NOMO-1 (cell line): ENCODE data around the gene EFCC1.

Source experiments
- DNase-seq, 2 experiments: peaks; one replicate each; lab custom pipeline; 2025; ENCODE audit not compliant: unreplicated experiment in 2 of 2; lab: John Stamatoyannopoulos, UW

Gene EFCC1

DNA sequence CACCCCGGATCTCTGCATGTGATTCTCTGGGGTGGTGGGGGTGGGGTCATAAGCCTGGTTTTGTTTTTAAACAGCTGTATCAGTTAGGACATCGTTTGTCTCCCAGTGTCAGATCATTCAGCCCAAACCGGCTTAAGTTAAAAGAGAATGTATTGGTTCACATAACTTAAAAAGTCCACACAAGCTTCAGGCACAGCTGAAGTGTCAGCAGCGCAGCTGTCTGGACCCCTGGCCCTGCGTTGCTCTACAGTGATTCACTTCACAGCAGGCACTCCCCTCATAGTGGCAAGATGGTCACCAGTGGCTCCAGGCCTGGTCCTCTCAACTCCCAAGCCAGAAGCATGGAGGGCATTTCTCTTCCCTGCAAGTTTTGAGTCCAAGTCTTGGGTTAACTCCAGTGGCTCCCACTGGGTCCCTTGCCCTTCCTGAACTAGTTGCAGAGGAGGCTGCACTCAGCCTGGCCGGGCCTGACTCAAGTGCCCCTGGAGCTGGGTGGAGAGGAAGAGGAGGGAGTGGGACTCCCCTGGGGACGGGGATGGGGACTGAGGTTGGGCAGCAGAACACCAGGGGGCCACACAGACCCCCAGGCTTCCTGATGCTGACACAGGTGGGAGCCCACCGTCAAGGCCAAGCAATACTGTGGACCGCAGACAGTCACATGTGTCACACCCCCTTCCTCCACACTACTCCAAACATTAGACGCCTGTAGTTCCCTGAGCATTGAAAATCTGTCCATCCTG is 30.5 kb downstream of the EFCC1 start:
- DNase-seq = no peak

- DNase-seq = no peak
Observed at GRCh38 chr3:129032716-129033115, 31.6 kb downstream of the EFCC1 start.

GRCh38 chr3:129033151-129033550 is 32.0 kb downstream of the EFCC1 start:
- no peak for DNase-seq

DNA sequence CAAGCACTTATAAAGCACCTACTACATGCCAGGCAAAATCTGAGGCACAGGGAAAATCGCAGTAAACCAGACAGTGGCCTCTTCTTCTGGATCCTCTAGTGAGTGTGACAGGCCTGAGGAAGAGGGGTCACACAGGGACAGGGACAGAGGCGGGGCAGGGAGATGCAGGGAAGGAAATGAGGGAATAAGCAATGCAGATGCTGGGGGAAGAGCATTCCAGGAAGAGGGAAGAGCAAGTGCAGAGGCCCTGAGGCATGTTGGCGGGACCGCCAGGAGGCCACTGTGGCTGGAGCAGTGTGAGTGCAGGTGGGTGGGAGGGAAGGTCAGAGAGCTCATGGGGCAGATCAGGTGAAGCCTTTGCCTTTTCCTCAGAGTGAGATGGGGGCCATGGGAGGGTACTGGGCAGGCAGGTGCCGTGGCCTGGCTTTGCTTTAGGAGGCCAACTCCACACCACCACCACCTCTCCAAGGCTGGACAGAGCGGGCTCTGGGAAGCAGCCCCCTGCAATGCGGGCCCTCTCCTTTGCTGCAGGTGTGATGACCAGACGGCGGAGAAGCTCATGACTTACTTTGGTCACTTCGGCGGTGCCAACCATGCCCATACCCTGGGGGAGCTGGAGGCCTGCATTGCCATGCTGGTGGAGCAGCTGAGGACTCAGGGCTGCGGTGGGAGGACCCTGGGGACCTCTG is 32.7 kb downstream of the EFCC1 start:
- no peak for DNase-seq

DNA sequence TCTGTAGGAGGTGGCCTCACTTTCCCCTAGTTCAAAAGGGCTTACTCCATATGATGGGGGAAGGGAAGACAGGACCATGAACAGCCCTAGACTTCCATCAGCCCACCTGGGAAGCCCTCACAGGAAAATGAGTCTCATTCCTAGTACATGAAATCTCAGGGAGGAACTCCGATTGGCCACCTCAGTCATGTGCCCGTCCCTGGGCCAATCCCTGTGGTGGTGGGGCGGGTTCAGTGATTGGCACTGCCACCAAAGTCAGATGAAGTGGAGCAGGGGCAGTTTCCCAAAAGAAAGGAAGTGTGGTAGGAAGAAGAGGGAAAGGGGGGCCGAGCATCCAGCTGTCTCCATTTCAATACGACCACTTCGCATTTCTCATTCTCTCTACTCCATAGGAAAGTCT is 33.5 kb downstream of the EFCC1 start:
- DNase-seq = no peak

DNA sequence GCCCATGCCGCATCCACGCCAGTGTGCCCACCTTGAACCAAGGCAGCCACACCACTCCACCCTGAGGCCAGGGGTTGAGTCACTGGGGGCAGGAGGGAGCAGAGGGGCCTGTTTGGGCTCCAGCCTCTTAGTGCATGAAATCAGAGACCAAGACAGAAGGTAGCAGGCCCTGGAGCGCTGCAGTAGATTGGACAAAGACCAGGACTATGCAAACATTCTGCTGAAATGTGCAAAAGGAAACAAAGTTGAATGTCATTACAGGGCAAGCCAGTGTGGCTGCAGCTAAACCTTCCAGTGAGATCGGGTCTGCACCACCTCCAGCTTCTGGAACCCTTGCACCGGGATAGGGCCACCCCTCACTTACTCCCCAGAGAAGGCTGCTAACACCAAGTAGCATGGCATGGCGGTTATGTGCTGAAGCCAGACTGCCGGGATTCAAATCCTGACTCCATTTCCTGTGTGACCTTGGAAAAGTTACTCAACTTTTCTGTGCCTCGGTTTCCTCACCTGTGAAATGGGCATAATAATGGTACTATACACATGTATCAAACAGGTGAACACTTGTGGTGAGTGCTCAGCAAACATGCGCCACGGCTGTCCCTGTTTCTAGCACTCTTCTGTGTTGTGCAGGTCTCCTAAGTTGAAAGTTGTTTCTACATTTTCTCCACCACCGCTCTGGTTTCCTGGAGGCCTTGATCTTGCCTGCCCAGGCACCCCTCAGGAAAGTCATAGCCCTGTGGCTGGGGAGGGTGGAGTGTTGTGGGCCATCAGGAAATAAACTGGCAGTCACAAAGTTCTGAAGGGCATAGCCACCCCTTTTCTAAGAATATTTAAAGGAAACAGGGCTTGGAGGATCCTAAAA is 34.5 kb downstream of the EFCC1 start:
- no peak for DNase-seq

DNA sequence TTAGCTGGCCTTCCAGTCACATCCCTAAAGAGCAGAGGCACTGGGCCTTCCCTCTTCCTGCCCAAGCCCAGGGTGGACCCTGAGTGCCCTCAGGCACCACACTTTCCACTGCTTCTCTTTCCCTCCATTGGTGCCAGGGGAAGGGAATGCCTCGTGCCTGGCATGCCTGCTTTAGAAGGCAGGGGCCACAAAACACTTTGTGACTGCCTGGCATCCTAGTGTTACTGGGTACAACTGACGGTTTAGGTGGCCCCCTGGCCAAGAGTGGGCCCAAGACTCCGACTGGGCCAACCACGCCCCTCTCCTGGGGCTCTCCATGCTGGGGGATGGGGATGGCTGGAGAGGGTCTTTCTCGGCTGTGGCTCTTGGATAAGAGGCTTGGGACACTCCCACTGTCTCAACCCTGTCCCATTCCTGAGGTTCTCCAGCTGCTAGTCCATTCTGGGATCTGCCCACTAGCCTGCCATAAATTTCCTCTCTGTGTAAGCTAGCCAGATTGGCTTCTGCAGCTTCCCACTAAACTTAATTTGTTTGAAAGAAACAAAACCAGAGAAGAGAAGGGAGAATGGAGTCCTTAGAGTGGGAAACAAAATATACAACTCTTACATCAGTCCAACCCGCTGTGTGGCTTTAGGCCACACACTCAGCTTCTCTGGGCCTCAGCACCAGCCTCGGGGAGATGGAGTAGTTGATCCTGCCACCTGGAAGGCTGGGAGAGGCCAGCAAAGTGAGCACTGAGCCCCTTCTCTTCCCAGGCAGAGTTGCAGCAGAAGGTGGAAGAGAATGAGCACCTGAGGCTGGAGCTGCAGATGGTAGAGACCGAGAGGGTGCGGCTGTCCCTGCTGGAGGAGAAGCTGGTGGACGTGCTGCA is 35.4 kb downstream of the EFCC1 start:
- DNase-seq = no peak

DNA sequence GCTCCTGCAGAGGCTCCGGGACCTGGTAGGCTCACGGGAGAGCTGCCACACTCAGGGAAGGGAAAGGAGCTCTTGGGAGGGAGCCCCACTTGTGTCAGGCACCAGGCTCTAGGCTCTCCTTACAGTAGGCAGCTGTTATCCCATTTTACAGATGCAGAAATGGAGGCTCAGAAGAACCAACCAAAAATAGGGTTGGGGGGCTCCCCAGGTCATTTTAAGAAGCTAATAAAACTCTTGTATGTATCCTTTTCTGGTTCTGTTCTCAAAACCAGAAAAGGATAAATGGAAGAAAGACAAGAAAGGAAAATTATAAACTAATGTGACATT is 36.0 kb downstream of the EFCC1 start:
- DNase-seq = no peak

DNA sequence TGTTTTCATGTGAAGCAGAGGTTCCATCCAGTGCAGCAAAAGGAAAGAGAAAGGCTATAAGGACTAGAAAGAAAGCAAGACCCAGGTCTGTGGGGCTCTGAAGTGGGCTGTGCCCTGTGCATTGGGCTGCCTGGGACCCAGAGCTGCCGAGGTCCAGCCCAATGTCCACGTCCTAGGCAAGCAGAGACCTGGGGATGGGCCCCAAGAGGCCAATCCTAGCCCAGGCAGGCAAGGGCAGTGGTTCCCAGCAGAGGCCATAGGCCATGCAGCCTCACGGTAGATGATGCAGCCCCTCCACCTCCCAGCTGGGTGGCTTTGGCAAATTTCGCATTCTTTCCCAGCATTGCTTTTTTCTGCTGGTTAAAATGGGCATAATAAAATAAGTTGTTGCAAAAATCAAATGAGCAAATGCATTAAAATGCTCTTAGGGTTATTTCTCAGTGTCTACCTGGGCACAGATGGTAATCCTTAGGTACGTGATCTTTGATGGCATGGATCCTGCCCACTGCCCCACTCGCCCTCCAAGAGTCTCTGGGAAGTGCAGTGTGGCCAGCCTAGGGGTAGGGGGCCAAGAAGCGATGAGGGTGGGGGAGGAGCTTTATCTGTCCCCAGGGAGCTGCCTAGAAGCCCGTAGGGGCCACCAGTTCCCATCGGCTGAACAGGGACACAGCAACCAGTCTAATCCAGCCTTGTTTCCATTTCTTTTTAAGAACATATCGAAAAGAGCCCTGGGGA is 37.2 kb downstream of the EFCC1 start:
- DNase-seq = no peak

DNA sequence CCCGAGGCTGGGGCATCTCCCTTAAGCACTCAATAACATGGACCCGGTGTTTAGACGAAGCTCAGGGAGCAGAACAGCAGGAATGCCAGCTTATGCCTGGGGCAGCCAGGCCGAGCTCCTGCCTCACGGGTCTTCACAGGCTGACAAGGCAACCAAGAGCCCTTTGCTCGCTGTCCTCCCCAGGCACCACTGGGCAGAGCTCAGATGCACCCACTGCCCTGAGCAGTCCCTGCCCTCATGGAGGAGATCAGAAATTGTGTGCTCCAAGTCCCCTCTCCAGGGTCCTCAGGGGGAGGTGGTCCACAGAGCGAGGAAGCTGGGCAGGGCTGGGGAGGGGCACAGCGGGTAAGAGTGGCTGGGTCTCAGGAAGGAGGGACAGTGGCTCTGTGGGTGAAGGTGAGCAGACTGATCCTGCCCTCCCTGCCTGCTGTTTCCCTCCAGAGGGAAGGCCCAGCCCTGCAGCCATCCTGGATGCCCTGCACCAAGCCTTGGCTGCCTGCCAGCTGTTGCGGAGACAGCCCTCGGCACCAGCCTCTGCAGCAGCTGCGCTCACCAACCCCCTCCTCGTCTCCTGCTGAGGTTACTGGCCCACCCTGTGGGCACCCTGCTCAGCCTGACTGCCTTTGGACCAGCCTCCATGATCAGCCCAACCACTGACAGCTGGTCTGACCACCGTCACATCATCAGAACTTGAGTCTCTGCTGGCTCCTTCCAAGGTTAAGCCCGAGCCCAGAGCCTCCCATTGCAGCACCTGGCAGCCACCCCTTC is 38.4 kb downstream of the EFCC1 start:
- no peak for DNase-seq

- no peak for DNase-seq
Observed at GRCh38 chr3:129040039-129040336, 38.9 kb downstream of the EFCC1 start.

GRCh38 chr3:129040579-129041300 is 39.6 kb downstream of the EFCC1 start:
- no peak for DNase-seq

DNA sequence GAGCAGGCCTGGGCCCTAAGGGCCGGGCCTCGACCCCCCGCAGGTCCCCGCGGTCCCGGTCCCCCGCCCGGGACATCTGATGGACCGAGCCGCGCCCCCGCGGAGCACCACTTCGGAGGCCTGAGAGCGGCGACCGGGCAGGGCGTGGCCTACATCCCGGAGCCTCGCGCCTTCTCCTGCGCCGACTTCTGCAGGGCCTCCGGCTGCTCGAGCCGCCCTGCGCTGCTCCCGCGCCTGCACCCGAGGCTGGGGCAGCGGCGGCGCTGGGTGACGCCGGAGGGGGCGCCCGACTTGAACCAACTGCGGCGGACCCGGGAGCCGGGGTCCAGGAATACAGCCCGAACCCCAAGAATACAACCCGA is 44.6 kb downstream of the EFCC1 start:
- peak in 1 of 2 experiments; percentile 19 for DNase-seq

DNA sequence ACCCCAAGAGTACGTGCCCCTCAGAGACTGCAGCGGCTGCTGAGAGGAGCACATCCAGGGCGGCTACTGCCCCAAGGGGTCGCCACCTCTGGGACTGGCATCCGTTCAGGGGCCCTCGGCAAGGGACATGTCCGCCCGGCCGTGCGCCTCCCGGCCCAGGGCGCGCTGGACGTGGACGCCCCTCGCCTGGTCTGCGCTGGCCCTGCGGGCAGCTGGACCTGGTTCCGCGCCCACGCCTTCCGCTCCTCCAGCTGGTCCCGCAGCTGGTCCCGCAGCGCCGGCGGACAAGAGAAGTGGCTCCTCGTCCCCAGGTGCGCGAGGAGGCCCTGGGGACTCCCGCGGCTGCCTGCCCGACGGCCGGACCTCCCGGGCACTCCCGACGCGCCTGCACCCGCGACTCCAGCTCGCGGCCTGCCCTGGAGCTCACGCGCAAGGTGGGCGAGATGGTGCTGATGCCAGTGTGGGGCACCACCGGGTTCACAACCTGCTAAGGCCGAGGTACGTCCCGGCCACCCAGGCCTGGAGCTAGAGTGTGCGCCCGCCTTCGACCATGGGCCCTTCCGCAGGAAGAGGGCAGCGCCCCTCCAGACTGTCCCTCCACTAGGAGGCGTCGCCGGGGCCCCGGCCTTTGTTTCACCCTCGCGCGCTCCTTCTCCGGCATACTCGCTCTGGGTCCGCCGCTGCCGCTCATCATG is 45.1 kb downstream of the EFCC1 start:
- no peak for DNase-seq

GRCh38 chr3:129046732-129047552 is 45.8 kb downstream of the EFCC1 start:
- DNase-seq = no peak

DNA sequence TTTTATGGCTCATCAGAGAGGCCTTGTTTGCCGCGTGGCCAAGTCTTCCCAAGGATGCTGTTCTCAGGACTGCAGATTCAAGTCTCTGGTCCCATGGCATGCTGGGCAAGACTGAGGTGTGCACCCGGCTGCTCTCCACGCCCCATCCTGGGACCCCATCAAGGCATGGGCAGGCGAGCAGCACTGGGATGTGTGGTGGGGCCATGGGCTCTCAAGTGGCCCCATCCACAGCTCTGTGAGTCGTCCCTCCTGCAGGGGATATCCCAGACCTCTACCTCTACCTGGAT is 46.4 kb downstream of the EFCC1 start:
- DNase-seq = no peak

DNA sequence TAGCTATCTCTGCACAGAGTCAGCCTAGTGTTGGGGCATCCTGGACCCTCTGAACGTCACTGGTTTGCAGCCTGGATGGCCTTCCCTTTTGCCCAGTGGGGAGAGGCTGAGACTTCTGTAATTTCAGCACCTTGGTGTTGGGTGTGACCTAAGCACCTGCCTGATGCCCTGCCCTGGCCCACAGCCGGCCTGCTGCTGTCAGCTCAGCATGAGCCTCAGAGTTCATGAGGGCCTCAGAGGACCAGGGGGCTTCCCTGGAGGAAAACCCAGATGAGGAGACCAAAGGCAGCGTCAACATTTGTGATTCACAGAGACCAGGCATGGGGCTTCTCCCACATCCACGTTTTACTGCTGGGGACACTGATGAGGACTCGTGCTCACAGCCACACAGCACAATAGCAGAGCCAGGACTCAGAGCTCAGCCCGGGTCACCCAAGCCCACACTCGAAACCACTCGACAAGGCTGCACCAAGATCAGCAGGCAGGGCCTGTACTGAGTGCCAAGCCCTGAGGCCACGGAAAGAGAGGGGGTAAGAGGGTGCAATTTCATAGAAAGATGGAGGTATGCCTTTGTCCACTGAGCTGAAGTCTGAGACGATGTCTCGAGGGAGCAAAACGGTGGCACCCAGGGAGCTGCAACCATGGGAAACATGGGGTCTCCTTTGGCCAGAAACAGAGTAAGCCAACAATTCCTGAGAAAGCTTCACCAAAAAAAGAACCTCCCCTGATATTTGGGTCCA is 49.6 kb downstream of the EFCC1 start:
- no peak for DNase-seq
